SU-DHL-6 (cell line): ENCODE measurements around the gene CHMP6.

ENCODE experiments used
- CTCF ChIP-seq: fragments of 200-600 bp; sonication (generic); IDR thresholded peaks from one replicate; pipeline ENCODE4 v1.5.1; 2017; ENCODE audit warnings: antibody characterized with exemption, mild to moderate bottlenecking, low read length, moderate library complexity; ENCODE audit not compliant: insufficient read depth, poor library complexity, severe bottlenecking
- EZH2phosphoT487 ChIP-seq: fragments of 200-600 bp; sonication (generic), shearing (Covaris generic); conservative IDR thresholded peaks from 2 replicates; pipeline ENCODE4 v1.6.1; 2018; ENCODE audit warnings: mild to moderate bottlenecking, antibody characterized with exemption, low read length, moderate library complexity, mixed read lengths

- TF ChIP-seq CTCF (no peak), EZH2phosphoT487 (no peak)
These were observed 38.2 kb downstream of the CHMP6 start for GRCh38 chr17:81029859-81030258.
